Uterus (tissue), 2 donors: ENCODE results near the gene MOV10L1.

ENCODE experiments used
- CTCF ChIP-seq, 4 experiments: fragments of 200-600 bp in 2 of 4; fragments of 450-650 bp in 2 of 4; sonication (generic) in 2 of 4; IDR thresholded peaks; one replicate each; pipeline ENCODE4 v1.5.1; 2016 to 2019; ENCODE audit warnings: antibody characterized with exemption in 4 of 4, mild to moderate bottlenecking in 2 of 4, moderate library complexity in 1 of 4
- POLR2A ChIP-seq, 2 donors: fragments of 450-650 bp; IDR thresholded peaks; one replicate each; pipeline ENCODE4 v1.6.1; 2016; ENCODE audit warnings: antibody characterized with exemption in 2 of 2, mild to moderate bottlenecking in 1 of 2, moderate library complexity in 1 of 2

GRCh38 chr22:50101870-50102565 lies 12.2 kb downstream of the MOV10L1 start:
- no peak for TF ChIP-seq CTCF (IDR thresholded peaks at IDR 0.05)
- TF ChIP-seq POLR2A (IDR thresholded peaks at IDR 0.05): no peak
